Peyer's patch (tissue), 4 donors: ENCODE data around the gene KRT37. TPM values are rescaled to one million over a fixed set of nuclear protein-coding genes. Genes with fewer than 3 reads are reported as not detected.

Source experiments
- DNase-seq, 3 donors: peaks; one replicate each; pipeline ENCODE4 v3.0.0-alpha.2; 2017 to 2019
- H3K27ac ChIP-seq, 4 donors: fragments of 200-600 bp; sonication (generic); one replicate each; pipeline ENCODE4 v1.5.1; 2016 to 2019
- H3K27me3 ChIP-seq, 2 donors: fragments of 200-600 bp; sonication (generic); one replicate each; pipeline ENCODE4 v1.5.1; 2019
- H3K36me3 ChIP-seq, 3 donors: fragments of 200-600 bp; sonication (generic); one replicate each; pipeline ENCODE4 v1.5.1; 2016 to 2019
- H3K4me1 ChIP-seq, 4 donors: fragments of 200-600 bp; sonication (generic); one replicate each; pipeline ENCODE4 v1.5.1; 2016 to 2019
- H3K4me3 ChIP-seq, 4 donors: fragments of 200-600 bp; sonication (generic); 1 replicate in 3 of 4; 2 replicates in 1 of 4; pipeline ENCODE4 v1.5.1; 2016 to 2019; ENCODE audit warnings: mild to moderate bottlenecking in 1 of 4
- H3K9me3 ChIP-seq, 4 donors: fragments of 200-600 bp; sonication (generic); one replicate each; pipeline ENCODE4 v1.5.1; 2016 to 2019; ENCODE audit warnings: mild to moderate bottlenecking in 1 of 4
- CTCF ChIP-seq, 6 experiments: fragments of 450-650 bp in 4 of 6; fragments of 200-600 bp in 2 of 6; sonication (generic) in 1 of 6; IDR thresholded peaks; one replicate each; pipeline ENCODE4 v1.5.1; 2017 to 2019; ENCODE audit warnings: antibody characterized with exemption in 6 of 6, mild to moderate bottlenecking in 3 of 6, moderate library complexity in 1 of 6
- POLR2A ChIP-seq, 2 donors: fragments of 450-650 bp; IDR thresholded peaks; one replicate each; pipeline ENCODE4 v1.5.1; 2017; ENCODE audit warnings: antibody characterized with exemption in 2 of 2, mild to moderate bottlenecking in 2 of 2, moderate library complexity in 2 of 2
- total RNA-seq, 4 donors: library from RNA; depleted of rRNA; stranded (reverse); fragments of >200 nt; gene quantifications; one replicate each; pipeline ENCODE4 v1.1.0, GENCODE V29; 2016

The KRT37 gene
- total RNA-seq, 4 donors from 2014 or later = not detected

DNA sequence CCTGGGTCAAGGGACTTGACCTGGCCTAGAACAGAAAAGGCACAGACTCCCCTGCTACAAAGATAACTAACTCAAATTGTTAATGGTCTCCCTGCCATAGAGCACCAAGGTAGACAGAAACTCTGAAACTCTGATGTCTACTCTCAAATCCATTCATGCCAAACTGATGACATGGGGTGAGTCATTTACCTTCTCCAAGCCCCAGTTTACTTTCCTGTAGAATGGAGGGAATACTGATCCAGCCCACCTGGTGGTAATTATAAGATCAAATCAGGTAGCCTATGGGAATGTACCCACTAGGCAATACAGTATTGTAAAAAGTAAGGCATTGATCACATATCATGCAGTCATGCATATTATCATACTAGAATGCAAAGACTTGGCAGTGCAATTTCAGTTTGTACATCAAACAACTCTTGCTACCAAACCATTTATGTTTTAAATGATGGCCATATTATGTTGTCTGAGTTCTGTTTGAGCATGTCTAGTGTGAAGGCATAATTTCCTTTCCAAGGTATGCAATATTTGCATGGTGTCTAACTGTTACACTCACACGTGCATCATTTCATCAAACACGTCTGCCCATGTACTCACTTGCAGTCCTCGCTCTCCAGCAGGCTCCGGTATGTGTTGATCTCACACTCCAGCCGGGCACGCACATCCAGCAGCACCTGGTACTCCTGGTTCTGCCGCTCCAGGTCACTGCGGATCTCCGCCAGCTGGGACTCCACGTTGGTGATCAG is 30.0 kb downstream of the KRT37 start:
- no peaks in the 10 kb centered on the region for H3K27me3 ChIP-seq
- no peak overlapping the region for H3K27ac ChIP-seq
- H3K9me3 ChIP-seq = no peaks in the 10 kb centered on the region
- no peak overlapping the region for H3K4me3 ChIP-seq
- no peak for DNase-seq
- no peaks in the 10 kb centered on the region for H3K4me1 ChIP-seq
- TF ChIP-seq CTCF (IDR thresholded peaks at IDR 0.05) (no peak), POLR2A (IDR thresholded peaks at IDR 0.05) (no peak)
- no peaks in the 10 kb centered on the region for H3K36me3 ChIP-seq

DNA sequence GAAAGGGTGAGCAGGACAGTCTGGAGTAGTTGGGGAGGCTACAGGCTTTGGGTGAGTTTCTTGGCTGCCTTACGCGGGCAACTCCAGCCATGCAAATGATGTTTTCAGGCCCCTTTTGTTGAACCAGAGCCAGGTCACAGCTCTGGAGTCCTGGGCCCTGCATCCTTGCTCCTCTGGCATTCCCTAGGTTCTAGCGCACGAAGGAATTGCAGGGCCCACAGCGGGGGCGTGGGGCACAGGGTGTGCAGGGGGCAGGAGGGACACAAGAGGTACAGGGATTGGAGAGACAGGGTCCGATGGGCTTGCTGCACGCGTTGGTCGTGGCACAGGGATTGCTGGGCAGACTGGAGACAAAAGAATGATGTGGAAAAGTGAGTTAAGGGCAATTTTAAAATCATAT is 30.6 kb downstream of the KRT37 start:
- Histone ChIP-seq H3K27me3 (no peaks in the 10 kb centered on the region), H3K27ac (no peak overlapping the region), H3K9me3 (no peaks in the 10 kb centered on the region), H3K4me1 (no peaks in the 10 kb centered on the region), H3K4me3 (no peak overlapping the region), H3K36me3 (no peaks in the 10 kb centered on the region)
- no peak for DNase-seq
- TF ChIP-seq POLR2A (IDR thresholded peaks at IDR 0.05) (no peak), CTCF (IDR thresholded peaks at IDR 0.05) (no peak)

GRCh38 chr17:41393294-41393693 is 31.1 kb downstream of the KRT37 start:
- TF ChIP-seq POLR2A (IDR thresholded peaks at IDR 0.05) (no peak), CTCF (IDR thresholded peaks at IDR 0.05) (no peak)
- Histone ChIP-seq H3K36me3 (no peaks in the 10 kb centered on the region), H3K4me3 (no peak overlapping the region), H3K27me3 (no peaks in the 10 kb centered on the region), H3K4me1 (no peaks in the 10 kb centered on the region), H3K9me3 (no peaks in the 10 kb centered on the region), H3K27ac (no peak overlapping the region)
- DNase-seq = no peak

GRCh38 chr17:41392278-41392677 is 32.1 kb downstream of the KRT37 start:
- no peak overlapping the region for H3K4me3 ChIP-seq
- no peak for DNase-seq
- no peak overlapping the region for H3K27ac ChIP-seq
- no peaks in the 10 kb centered on the region for H3K4me1 ChIP-seq
- H3K27me3 ChIP-seq = no peaks in the 10 kb centered on the region
- no peak for TF ChIP-seq CTCF (IDR thresholded peaks at IDR 0.05)
- TF ChIP-seq POLR2A (IDR thresholded peaks at IDR 0.05) = no peak
- no peaks in the 10 kb centered on the region for H3K9me3 ChIP-seq
- no peaks in the 10 kb centered on the region for H3K36me3 ChIP-seq

DNA sequence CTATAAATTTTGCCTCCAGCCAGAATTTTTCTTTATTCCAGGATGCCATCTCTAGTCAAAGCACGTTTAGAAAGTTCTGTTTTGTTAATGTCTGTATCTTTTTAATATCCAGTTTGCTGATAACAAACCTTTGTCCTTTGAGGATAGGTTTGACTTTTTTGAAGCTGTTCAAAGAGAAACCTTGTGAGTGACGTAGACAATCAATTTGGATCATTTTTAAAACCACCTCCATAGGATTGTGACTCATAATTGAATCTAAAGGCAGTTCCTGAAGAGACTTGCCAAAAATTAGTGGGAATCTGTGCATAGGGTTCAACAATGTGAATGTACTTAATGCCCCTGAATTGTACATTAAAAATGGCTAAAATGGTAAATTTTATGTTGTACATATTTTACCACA is 32.9 kb downstream of the KRT37 start:
- TF ChIP-seq POLR2A (IDR thresholded peaks at IDR 0.05) = no peak
- TF ChIP-seq CTCF (IDR thresholded peaks at IDR 0.05) = no peak
- H3K4me3 ChIP-seq = no peak overlapping the region
- H3K27ac ChIP-seq = no peak overlapping the region

More for the DNA sequence above, 32.9 kb downstream of the KRT37 start:
- no peaks in the 10 kb centered on the region for H3K4me1 ChIP-seq
- no peaks in the 10 kb centered on the region for H3K36me3 ChIP-seq
- no peaks in the 10 kb centered on the region for H3K27me3 ChIP-seq
- no peak for DNase-seq
- peaks cover 0 to 3% (median 0%) of the 10 kb centered on the region in 4 donors for H3K9me3 ChIP-seq
